Progenitor cell of endocrine pancreas (in vitro differentiated cells): ENCODE results near the gene PLXND1. TPM values are rescaled to one million over a fixed set of nuclear protein-coding genes. Genes with fewer than 3 reads are reported as not detected.

Source experiments
- DNase-seq: peaks from one replicate; pipeline ENCODE4 v3.0.0; 2021; ENCODE audit warnings: low spot score; ENCODE audit not compliant: unreplicated experiment
- H3K27ac Mint-ChIP-seq: 2 replicates; pipeline ENCODE4 v1.8.0; 2021; ENCODE audit warnings: mild to moderate bottlenecking, moderate library complexity, mixed read lengths
- H3K27me3 Mint-ChIP-seq: 2 replicates; pipeline ENCODE4 v1.8.0; 2021; ENCODE audit warnings: mixed read lengths
- H3K36me3 Mint-ChIP-seq: 2 replicates; pipeline ENCODE4 v1.8.0; 2022; ENCODE audit warnings: mixed read lengths; ENCODE audit not compliant: insufficient read depth
- H3K4me1 Mint-ChIP-seq: 2 replicates; pipeline ENCODE4 v1.8.0; 2021; ENCODE audit warnings: low read depth, mixed read lengths
- H3K4me3 Mint-ChIP-seq: 2 replicates; pipeline ENCODE4 v1.8.0; 2021; ENCODE audit warnings: low read depth, mild to moderate bottlenecking, moderate library complexity, mixed read lengths
- H3K9me3 Mint-ChIP-seq: 2 replicates; pipeline ENCODE4 v1.8.0; 2021; ENCODE audit warnings: low read depth, mixed read lengths
- total RNA-seq: library from RNA; stranded (reverse); gene quantifications from 2 replicates; pipeline ENCODE4 v1.2.1, GENCODE V29; 2021
- TF ChIP-seq, protein P1 (sequence below): fragments of 200-600 bp; sonication (generic); IDR thresholded peaks from one replicate; pipeline ENCODE4 v1.5.0; 2021; ENCODE audit warnings: antibody characterized with exemption, mild to moderate bottlenecking; ENCODE audit not compliant: unreplicated experiment

The PLXND1 gene
- total RNA-seq, 1 donor from 2014 or later: 18.0 TPM

DNA sequence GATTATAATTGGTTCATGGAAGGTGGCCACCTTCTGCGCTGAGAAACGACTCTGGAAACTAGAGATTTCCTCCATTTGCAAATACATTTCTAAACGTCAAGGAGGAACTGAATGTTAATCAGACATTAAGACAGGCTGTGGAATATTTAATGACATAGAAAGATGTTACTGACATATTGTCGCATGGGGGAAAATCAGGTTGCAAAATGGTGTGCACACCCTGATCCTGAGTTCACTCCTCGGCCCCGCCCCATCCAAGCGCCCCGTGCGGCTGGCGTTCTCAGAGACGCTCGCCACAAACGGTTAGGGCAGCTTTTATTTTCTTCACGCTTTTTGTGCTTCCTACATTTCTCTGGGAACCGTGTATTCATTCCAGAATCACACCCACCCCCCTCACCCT lies 52.8 kb downstream of the PLXND1 start:
- H3K9me3 Mint-ChIP-seq: no peaks in the 10 kb centered on the region
- no peaks in the 10 kb centered on the region for H3K4me1 Mint-ChIP-seq
- H3K27me3 Mint-ChIP-seq: peaks cover 24% of the 10 kb centered on the region
- H3K27ac Mint-ChIP-seq: no peak overlapping the region
- no peak overlapping the region for H3K4me3 Mint-ChIP-seq
- H3K36me3 Mint-ChIP-seq: no peaks in the 10 kb centered on the region
- no peak for DNase-seq
- TF ChIP-seq, protein P1, sequence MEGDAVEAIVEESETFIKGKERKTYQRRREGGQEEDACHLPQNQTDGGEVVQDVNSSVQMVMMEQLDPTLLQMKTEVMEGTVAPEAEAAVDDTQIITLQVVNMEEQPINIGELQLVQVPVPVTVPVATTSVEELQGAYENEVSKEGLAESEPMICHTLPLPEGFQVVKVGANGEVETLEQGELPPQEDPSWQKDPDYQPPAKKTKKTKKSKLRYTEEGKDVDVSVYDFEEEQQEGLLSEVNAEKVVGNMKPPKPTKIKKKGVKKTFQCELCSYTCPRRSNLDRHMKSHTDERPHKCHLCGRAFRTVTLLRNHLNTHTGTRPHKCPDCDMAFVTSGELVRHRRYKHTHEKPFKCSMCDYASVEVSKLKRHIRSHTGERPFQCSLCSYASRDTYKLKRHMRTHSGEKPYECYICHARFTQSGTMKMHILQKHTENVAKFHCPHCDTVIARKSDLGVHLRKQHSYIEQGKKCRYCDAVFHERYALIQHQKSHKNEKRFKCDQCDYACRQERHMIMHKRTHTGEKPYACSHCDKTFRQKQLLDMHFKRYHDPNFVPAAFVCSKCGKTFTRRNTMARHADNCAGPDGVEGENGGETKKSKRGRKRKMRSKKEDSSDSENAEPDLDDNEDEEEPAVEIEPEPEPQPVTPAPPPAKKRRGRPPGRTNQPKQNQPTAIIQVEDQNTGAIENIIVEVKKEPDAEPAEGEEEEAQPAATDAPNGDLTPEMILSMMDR: no peak

DNA sequence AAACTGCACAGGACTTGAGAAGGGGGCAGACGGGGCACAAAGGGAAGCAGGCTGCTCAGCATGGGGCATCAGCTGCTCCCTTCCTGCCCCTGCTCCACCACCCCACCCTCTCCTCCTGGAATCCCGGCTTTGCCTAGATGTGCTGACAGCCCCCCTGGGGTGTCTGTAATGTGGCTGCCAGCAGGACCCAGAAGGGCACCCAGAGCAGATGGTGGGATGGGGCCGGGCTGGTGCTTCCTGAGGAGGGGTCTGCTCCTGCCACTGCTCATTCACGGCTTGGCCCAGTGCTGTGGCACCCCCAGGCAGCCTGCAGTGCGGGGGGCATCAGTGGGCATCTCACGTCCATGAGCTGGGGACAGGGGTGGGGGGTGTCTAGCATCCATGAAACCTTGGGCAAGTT lies 53.3 kb downstream of the PLXND1 start:
- Mint-ChIP-seq H3K36me3 (no peaks in the 10 kb centered on the region), H3K27me3 (peaks cover 27% of the 10 kb centered on the region), H3K4me3 (no peak overlapping the region), H3K27ac (no peak overlapping the region), H3K9me3 (no peaks in the 10 kb centered on the region), H3K4me1 (peaks cover 1% of the 10 kb centered on the region)
- DNase-seq: no peak
- TF ChIP-seq, protein P1: no peak

DNA sequence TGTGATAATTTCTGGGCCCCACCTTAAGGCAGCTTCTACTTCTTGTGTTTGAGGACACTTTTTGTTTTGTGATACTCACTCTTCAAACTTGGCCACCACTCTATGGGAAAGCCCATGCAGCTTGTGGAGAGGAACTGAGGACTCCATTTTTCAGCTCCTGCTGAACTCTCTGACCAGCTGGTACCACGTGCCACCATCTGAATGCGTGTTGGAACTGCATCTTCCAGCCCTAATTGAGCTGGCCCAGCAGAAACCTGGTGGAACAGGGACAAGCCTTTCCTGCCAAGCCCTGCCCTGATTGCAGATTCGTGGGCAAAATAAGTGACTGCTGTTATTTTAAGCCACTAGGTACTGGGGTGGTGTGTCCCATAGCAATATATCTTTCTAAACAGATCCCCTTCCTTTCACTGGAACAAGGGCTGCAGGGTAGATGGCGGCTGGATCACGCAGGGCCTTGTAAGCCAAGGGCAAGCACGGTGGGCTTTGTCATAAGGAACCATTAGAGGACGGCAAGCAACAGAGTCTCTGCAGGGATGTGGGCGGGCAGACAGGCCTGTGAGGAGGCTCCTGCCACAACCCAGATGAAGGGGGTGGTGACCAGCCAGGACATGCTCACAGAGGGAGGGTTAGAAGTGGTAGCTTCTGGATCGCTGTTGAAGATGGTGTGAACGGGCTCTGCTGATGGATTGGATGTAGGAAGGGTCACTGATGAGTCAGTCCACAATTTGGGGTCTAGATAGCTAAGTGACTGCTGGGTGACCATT lies 54.0 kb downstream of the PLXND1 start:
- Mint-ChIP-seq H3K27me3 (peaks cover 28% of the 10 kb centered on the region), H3K4me3 (no peak overlapping the region), H3K9me3 (no peaks in the 10 kb centered on the region), H3K27ac (peak overlapping the region; percentile 38), H3K36me3 (no peaks in the 10 kb centered on the region), H3K4me1 (peaks cover 1% of the 10 kb centered on the region)
- TF ChIP-seq, protein P1: no peak
- no peak for DNase-seq

DNA sequence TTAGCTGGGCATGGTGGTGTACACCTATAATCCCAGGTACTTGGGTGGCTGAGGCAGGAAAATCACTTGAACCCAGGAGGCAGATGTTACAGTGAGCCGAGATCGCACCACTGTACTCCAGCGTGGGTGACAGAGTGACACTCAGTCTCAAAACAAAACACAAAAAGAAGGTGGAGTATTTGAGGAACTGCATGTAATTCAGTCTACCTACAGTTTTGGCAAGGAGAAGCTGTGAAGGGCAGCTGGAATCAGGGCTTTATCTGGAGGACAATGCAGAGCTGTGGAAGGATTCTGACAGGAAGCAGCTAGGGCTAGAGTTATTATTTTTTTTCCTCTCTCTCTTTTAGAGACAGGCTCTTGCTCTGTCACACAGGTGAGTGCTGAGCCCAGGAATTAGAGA lies 56.7 kb downstream of the PLXND1 start:
- TF ChIP-seq, protein P1: no peak

DNA sequence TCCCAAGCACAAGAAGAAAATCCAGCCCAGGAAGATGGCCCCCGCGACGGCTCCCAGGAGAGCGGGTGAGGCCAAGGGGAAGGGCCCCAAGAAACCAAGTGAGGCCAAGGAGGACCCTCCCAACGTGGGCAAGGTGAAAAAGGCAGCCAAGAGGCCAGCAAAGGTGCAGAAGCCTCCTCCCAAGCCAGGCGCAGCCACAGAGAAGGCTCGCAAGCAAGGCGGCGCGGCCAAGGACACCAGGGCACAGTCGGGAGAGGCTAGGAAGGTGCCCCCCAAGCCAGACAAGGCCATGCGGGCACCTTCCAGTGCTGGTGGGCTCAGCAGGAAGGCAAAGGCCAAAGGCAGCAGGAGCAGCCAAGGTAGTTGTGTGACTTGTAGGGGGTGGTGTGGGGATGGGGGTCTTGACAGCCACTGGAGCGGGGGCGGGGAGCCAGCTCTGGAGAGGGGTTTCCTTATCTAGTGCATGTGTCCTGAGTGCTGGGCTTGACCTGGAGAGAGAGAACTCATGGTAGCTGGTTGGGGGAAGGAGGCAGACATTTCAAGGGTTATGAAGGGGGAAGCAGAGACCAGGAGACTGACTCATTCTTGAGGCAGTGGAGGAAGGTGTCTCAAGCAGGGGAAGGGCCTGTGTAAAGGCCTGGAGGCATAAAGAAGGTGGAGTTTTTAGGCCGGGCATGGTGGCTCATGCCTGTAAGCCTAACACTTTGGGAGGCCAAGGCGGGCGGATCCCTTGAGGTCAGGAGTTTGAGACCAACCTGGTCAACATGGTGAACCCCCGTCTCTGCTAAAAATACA lies 57.3 kb downstream of the PLXND1 start:
- Mint-ChIP-seq H3K9me3 (no peaks in the 10 kb centered on the region), H3K27me3 (peaks cover 21% of the 10 kb centered on the region), H3K4me3 (no peak overlapping the region), H3K4me1 (peaks cover 1% of the 10 kb centered on the region), H3K36me3 (no peaks in the 10 kb centered on the region), H3K27ac (no peak overlapping the region)
- TF ChIP-seq, protein P1: no peak
- DNase-seq: no peak

More for the DNA sequence above, 56.7 kb downstream of the PLXND1 start:
- Mint-ChIP-seq H3K27me3 (peaks cover 27% of the 10 kb centered on the region), H3K4me3 (no peak overlapping the region), H3K9me3 (no peaks in the 10 kb centered on the region), H3K27ac (no peak overlapping the region), H3K4me1 (peaks cover 1% of the 10 kb centered on the region), H3K36me3 (no peaks in the 10 kb centered on the region)
- no peak for DNase-seq
